Mesenchymal stem cell (in vitro differentiated cells and primary cell): ENCODE measurements around the gene ZZZ3.
A peak's percentile ranks its signal among the peaks of the same experiment; 100 is the strongest.

Experiments
- DNase-seq: peaks from one replicate; pipeline ENCODE4 v3.0.0-alpha.2; 2013
- H2AFZ ChIP-seq: one replicate; pipeline ENCODE4 v1.6.1; 2013; ENCODE audit warnings: low read depth, mild to moderate bottlenecking, control low read depth, inconsistent platforms, low read length, moderate library complexity
- H2AK5ac ChIP-seq: 2 replicates; pipeline ENCODE4 v1.6.1; 2013; ENCODE audit warnings: low read length, moderate library complexity, mild to moderate bottlenecking, inconsistent platforms; ENCODE audit not compliant: severe bottlenecking
- H2BK120ac ChIP-seq: one replicate; pipeline ENCODE4 v1.6.1; 2013; ENCODE audit warnings: low read depth, mild to moderate bottlenecking, inconsistent platforms, low read length, moderate library complexity
- H2BK12ac ChIP-seq, 2 experiments: one replicate each; pipeline ENCODE4 v1.6.1; 2013; ENCODE audit warnings: inconsistent platforms in 2 of 2, low read length in 2 of 2, mild to moderate bottlenecking in 2 of 2, moderate library complexity in 2 of 2, control low read depth in 1 of 2
- H2BK15ac ChIP-seq: one replicate; pipeline ENCODE4 v1.6.1; 2013; ENCODE audit warnings: mild to moderate bottlenecking, low read depth, inconsistent platforms; ENCODE audit not compliant: poor library complexity, severe bottlenecking
- H2BK5ac ChIP-seq: 2 replicates; pipeline ENCODE4 v1.6.1; 2013; ENCODE audit warnings: low read depth, mild to moderate bottlenecking, low read length, control low read depth, inconsistent platforms; ENCODE audit not compliant: poor library complexity, severe bottlenecking
- H3K14ac ChIP-seq, 2 experiments: one replicate each; pipeline ENCODE4 v1.6.1; 2013; ENCODE audit warnings: inconsistent platforms in 2 of 2, low read length in 2 of 2, control low read depth in 1 of 2, mild to moderate bottlenecking in 1 of 2, moderate library complexity in 1 of 2
- H3K18ac ChIP-seq, 2 experiments: one replicate each; pipeline ENCODE4 v1.6.1; 2013; ENCODE audit warnings: inconsistent platforms in 2 of 2, low read length in 2 of 2, control low read depth in 1 of 2, low read depth in 1 of 2, mild to moderate bottlenecking in 1 of 2
- H3K23ac ChIP-seq, 2 experiments: one replicate each; pipeline ENCODE4 v1.6.1; 2013; ENCODE audit warnings: inconsistent platforms in 2 of 2, low read length in 2 of 2, mild to moderate bottlenecking in 2 of 2, moderate library complexity in 2 of 2, control low read depth in 1 of 2
- H3K27ac ChIP-seq: 2 replicates; pipeline ENCODE4 v1.5.1; 2013; ENCODE audit warnings: mild to moderate bottlenecking, moderate library complexity, low read length, control low read depth, inconsistent platforms; ENCODE audit not compliant: poor library complexity, severe bottlenecking
- H3K27me3 ChIP-seq, 2 experiments: 2 replicates each; pipeline versions ENCODE4 v1.6.1 to v1.7.0; 2013; ENCODE audit warnings: low read length in 2 of 2, mild to moderate bottlenecking in 2 of 2, moderate library complexity in 2 of 2, control low read depth in 1 of 2, inconsistent platforms in 1 of 2; ENCODE audit not compliant: control insufficient read depth in 1 of 2, insufficient read depth in 1 of 2
- H3K36me3 ChIP-seq, 2 experiments: 2 replicates each; pipeline versions ENCODE4 v1.6.1 to v1.7.0; 2013; ENCODE audit warnings: low read length in 2 of 2, control low read depth in 1 of 2, inconsistent platforms in 1 of 2, low read depth in 1 of 2, mild to moderate bottlenecking in 1 of 2; ENCODE audit not compliant: insufficient read depth in 2 of 2, control insufficient read depth in 1 of 2
- H3K4ac ChIP-seq, 2 experiments: one replicate each; pipeline ENCODE4 v1.6.1; 2013; ENCODE audit warnings: inconsistent platforms in 2 of 2, low read length in 2 of 2, mild to moderate bottlenecking in 2 of 2, moderate library complexity in 2 of 2, control low read depth in 1 of 2, low read depth in 1 of 2
- H3K4me1 ChIP-seq: 2 replicates; pipeline ENCODE4 v1.6.1; 2013; ENCODE audit warnings: low read depth, low read length, control low read depth; ENCODE audit not compliant: control insufficient read depth, insufficient read depth
- H3K4me2 ChIP-seq: 2 replicates; pipeline ENCODE4 v1.6.1; 2013; ENCODE audit warnings: low read length, mild to moderate bottlenecking, inconsistent platforms; ENCODE audit not compliant: poor library complexity, severe bottlenecking
- H3K4me3 ChIP-seq, 2 experiments: 2 replicates each; pipeline versions ENCODE4 v1.5.1 to v1.7.0; 2013; ENCODE audit warnings: low read length in 2 of 2, mild to moderate bottlenecking in 2 of 2, control low read depth in 1 of 2, low read depth in 1 of 2; ENCODE audit not compliant: insufficient read depth in 1 of 2
- H3K79me1 ChIP-seq: replicated peaks from 2 replicates; pipeline ENCODE4 v1.6.1; 2013; ENCODE audit warnings: mild to moderate bottlenecking, control low read depth, low read length, inconsistent platforms; ENCODE audit not compliant: poor library complexity, severe bottlenecking
- H3K9ac ChIP-seq: 2 replicates; pipeline ENCODE4 v1.7.0; 2013; ENCODE audit warnings: mild to moderate bottlenecking, low read length, moderate library complexity
- H3K9me3 ChIP-seq: 2 replicates; pipeline ENCODE4 v1.7.0; 2013; ENCODE audit warnings: mild to moderate bottlenecking, low read length; ENCODE audit not compliant: control insufficient read depth
- H4K8ac ChIP-seq: one replicate; pipeline ENCODE4 v1.6.1; 2013; ENCODE audit warnings: inconsistent platforms, mild to moderate bottlenecking, low read length, moderate library complexity
- H4K91ac ChIP-seq: one replicate; pipeline ENCODE4 v1.6.1; 2013; ENCODE audit warnings: mild to moderate bottlenecking, low read length, inconsistent platforms
- WGBS: methylation state at CpG from one replicate; pipeline ENCODE4 v1.1.7; 2013; ENCODE audit warnings: mixed read lengths; 5-methylcytosine and 5-hydroxymethylcytosine counted together

The ZZZ3 gene

GRCh38 chr1:77686796-77687518 lies 4.5 kb upstream of the ZZZ3 start:
- DNase-seq, result no peak
- Histone ChIP-seq H3K4me1 (peaks cover 5% of the 10 kb centered on the region), H2BK12ac (no peak overlapping the region), H3K14ac (no peak overlapping the region), H3K18ac (no peak overlapping the region), H3K79me1 (peaks cover 2% of the 10 kb centered on the region), H4K8ac (peak overlapping the region; percentile 55), H3K4ac (no peak overlapping the region), H2BK120ac (no peak overlapping the region), H3K4me2 (no peak overlapping the region), H3K36me3 (peaks cover 8 to 10% of the 10 kb centered on the region in 2 experiments), H2AK5ac (no peak overlapping the region), H2AFZ (no peak overlapping the region), H3K27ac (no peak overlapping the region), H3K4me3 (no peak overlapping the region), H3K23ac (no peak overlapping the region), H3K9me3 (no peaks in the 10 kb centered on the region), H3K9ac (no peak overlapping the region), H4K91ac (no peak overlapping the region), H2BK15ac (no peak overlapping the region), H3K27me3 (no peaks in the 10 kb centered on the region), H2BK5ac (no peak overlapping the region)
- 85% methylated on average over 23 of the region's 33 CpGs for WGBS

- Histone ChIP-seq H3K9me3 (no peaks in the 10 kb centered on the region), H3K4me3 (peak overlapping the region; percentile 85), H2BK120ac (peak overlapping the region; percentile 100), H3K4me2 (peak overlapping the region; percentile 82), H3K9ac (peak overlapping the region; percentile 95), H2BK5ac (peak overlapping the region; percentile 100), H3K4ac (peak overlapping the region; percentile 98 to 100), H2AK5ac (no peak overlapping the region), H3K79me1 (peaks cover 2% of the 10 kb centered on the region), H3K27ac (peak overlapping the region; percentile 98), H4K8ac (peak overlapping the region; percentile 100), H3K23ac (peak overlapping the region in 1 of 2 experiments; percentile 98), H3K18ac (peak overlapping the region; percentile 97 to 100), H3K4me1 (peaks cover 8% of the 10 kb centered on the region), H3K14ac (peak overlapping the region; percentile 86 to 100), H3K36me3 (peaks cover 0 to 8% of the 10 kb centered on the region in 2 experiments), H2BK15ac (peak overlapping the region; percentile 99), H2BK12ac (peak overlapping the region; percentile 28 to 83), H4K91ac (peak overlapping the region; percentile 99), H2AFZ (peak overlapping the region; percentile 95), H3K27me3 (no peaks in the 10 kb centered on the region)
- WGBS, result 1% methylated on average over 71 of the region's 72 CpGs
- peak; percentile 92 for DNase-seq
Measured at GRCh38 chr1:77683160-77684148, 996 bp upstream of the ZZZ3 start.

- 95% methylated on average over 2 of the region's 2 CpGs for WGBS
Measured at GRCh38 chr1:77680173-77680572, 2.3 kb downstream of the ZZZ3 start.

More at GRCh38 chr1:77680173-77680572, 2.3 kb downstream of the ZZZ3 start:
- Histone ChIP-seq H2BK15ac (no peak overlapping the region), H2AFZ (no peak overlapping the region), H3K14ac (no peak overlapping the region), H3K4me1 (peaks cover 8% of the 10 kb centered on the region), H3K4ac (no peak overlapping the region), H3K4me3 (peak overlapping the region in 1 of 2 experiments; percentile 85), H3K9me3 (no peaks in the 10 kb centered on the region), H4K8ac (no peak overlapping the region), H2BK12ac (no peak overlapping the region), H3K9ac (no peak overlapping the region), H2BK5ac (no peak overlapping the region), H3K36me3 (peaks cover 4 to 8% of the 10 kb centered on the region in 2 experiments), H3K23ac (no peak overlapping the region), H3K27ac (no peak overlapping the region), H3K27me3 (no peaks in the 10 kb centered on the region), H3K4me2 (no peak overlapping the region), H4K91ac (no peak overlapping the region), H2BK120ac (no peak overlapping the region), H2AK5ac (no peak overlapping the region), H3K18ac (no peak overlapping the region), H3K79me1 (peaks cover 2% of the 10 kb centered on the region)
- no peak for DNase-seq
